ENCODE results near the gene CA10.

The CA10 gene

GRCh38 chr17:51645056-51645455 is 513.5 kb downstream of the CA10 start:
- no peak for DNase-seq (ENCODE audit: low spot score)

- DNase-seq (ENCODE audit: low spot score): no peak
These were observed 514.6 kb downstream of the CA10 start for GRCh38 chr17:51643702-51644490.

GRCh38 chr17:51642029-51642428 is 516.5 kb downstream of the CA10 start:
- DNase-seq (ENCODE audit: low spot score): no peak

GRCh38 chr17:51640108-51640622 is 518.3 kb downstream of the CA10 start:
- peak; percentile 5 for DNase-seq (ENCODE audit: low spot score)

- DNase-seq (ENCODE audit: low spot score): no peak
These were observed 519.5 kb downstream of the CA10 start for GRCh38 chr17:51638971-51639370.

GRCh38 chr17:51636291-51636690 is 522.2 kb downstream of the CA10 start:
- DNase-seq (ENCODE audit: low spot score): no peak

- no peak for DNase-seq (ENCODE audit: low spot score)
These were observed 528.3 kb downstream of the CA10 start for GRCh38 chr17:51630101-51630671.

- no peak for DNase-seq (ENCODE audit: low spot score)
These were observed 529.3 kb downstream of the CA10 start for GRCh38 chr17:51629232-51629631.

GRCh38 chr17:51627779-51628178 is 530.7 kb downstream of the CA10 start:
- DNase-seq (ENCODE audit: low spot score): no peak

GRCh38 chr17:51618476-51618875 is 540.0 kb downstream of the CA10 start:
- DNase-seq (ENCODE audit: low spot score): peak; percentile 4

- no peak for DNase-seq (ENCODE audit: low spot score)
These were observed 540.5 kb downstream of the CA10 start for GRCh38 chr17:51617986-51618385.

GRCh38 chr17:51613255-51613654 is 545.3 kb downstream of the CA10 start:
- no peak for DNase-seq (ENCODE audit: low spot score)

- DNase-seq (ENCODE audit: low spot score): no peak
These were observed 545.8 kb downstream of the CA10 start for GRCh38 chr17:51612692-51613091.

- DNase-seq (ENCODE audit: low spot score): no peak
These were observed 546.9 kb downstream of the CA10 start for GRCh38 chr17:51611585-51611984.

- no peak for DNase-seq (ENCODE audit: low spot score)
These were observed 547.7 kb downstream of the CA10 start for GRCh38 chr17:51610834-51611233.

GRCh38 chr17:51610155-51610554 is 548.4 kb downstream of the CA10 start:
- DNase-seq (ENCODE audit: low spot score): no peak

- DNase-seq (ENCODE audit: low spot score): no peak
These were observed 550.1 kb downstream of the CA10 start for GRCh38 chr17:51608251-51608933.

GRCh38 chr17:51607512-51607911 is 551.0 kb downstream of the CA10 start:
- DNase-seq (ENCODE audit: low spot score): no peak

GRCh38 chr17:51604299-51605020 is 554.1 kb downstream of the CA10 start:
- DNase-seq (ENCODE audit: low spot score): no peak

GRCh38 chr17:51601622-51602261 is 556.8 kb downstream of the CA10 start:
- DNase-seq (ENCODE audit: low spot score): no peak

- DNase-seq (ENCODE audit: low spot score): no peak
These were observed 559.7 kb downstream of the CA10 start for GRCh38 chr17:51598824-51599223.

GRCh38 chr17:51597345-51597744 is 561.2 kb downstream of the CA10 start:
- DNase-seq (ENCODE audit: low spot score): no peak

Data from hematopoietic multipotent progenitor cell treated with erythropoietin and hydrocortisone succinate and interleukin-3 and kit ligand, for 15 days (in vitro differentiated cells).